Nucleus accumbens (tissue), 56 donors: ENCODE measurements around the gene CBY2.

Experiments
- DNase-seq, 56 donors: peaks; one replicate each; lab custom pipeline; 2025; lab: John Stamatoyannopoulos, UW

The CBY2 gene

GRCh38 chr13:45700971-45701900 lies 884 bp upstream of the CBY2 start:
- no peak for DNase-seq

DNA sequence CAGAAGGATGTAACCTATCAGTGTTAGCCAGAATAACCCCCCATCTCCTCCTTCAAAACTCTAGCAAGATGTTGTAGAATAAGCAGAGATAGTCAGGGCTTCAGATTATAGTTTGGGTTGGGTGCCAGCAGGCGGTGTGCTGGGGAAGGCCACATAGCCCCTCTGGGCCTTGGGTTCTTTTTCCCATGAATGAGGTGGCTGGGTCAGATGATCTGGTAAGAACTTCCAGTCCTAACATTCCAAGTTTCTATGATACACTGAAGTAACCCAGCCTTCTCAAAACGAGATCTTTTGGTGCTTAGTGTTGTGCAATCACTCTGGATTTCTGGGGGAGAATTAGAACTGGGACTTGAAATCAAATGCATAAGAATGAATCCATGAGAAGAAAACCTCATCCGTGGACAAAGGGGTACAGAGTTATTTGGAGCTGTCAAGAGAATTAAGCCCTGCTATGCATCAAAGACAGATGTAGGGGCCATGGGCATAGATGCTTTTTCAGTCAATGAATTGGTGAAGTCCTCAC lies 810 bp downstream of the CBY2 start:
- no peak for DNase-seq

- DNase-seq, result no peak
Observed at GRCh38 chr13:45704211-45704739, 2.2 kb downstream of the CBY2 start.

DNA sequence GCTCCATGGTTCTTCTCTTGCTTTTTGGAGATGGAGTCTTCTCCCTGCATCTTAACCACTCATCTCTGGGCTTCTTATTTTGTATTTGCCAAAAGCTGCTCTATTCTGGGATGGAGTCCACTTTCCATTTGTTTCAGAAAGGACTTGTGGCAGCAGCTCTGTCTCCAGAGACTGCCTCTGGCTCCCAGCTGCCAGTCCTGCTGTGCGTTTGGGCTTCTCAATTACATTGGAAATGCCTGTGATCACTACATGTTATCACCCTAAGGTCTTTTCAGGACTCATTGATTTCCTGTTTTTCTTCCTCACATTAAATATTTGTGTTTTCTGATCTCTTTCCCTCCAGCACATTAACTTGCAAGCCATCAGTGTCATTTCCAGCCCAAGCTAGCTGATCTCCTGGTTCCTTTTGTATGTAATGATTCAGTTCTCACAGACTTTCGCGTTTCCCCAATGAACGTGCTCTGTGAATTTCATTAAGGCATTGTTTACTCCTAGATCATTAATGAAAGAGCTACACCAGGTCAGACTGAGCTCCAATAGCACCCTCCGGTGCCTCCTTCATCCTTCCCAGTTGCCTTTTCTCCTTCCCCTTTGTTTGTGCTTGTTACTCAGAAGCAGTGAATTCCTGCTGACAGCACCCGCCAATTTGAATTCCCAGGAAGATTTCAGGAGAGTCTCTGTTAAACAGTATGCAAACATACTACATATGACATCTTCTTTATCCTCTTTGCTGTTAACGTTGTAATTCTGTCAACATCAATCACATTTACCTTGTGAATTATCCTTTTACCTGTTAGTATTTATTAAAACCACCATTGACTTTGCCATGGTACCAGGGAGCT lies 3.0 kb downstream of the CBY2 start:
- DNase-seq, result no peak

DNA sequence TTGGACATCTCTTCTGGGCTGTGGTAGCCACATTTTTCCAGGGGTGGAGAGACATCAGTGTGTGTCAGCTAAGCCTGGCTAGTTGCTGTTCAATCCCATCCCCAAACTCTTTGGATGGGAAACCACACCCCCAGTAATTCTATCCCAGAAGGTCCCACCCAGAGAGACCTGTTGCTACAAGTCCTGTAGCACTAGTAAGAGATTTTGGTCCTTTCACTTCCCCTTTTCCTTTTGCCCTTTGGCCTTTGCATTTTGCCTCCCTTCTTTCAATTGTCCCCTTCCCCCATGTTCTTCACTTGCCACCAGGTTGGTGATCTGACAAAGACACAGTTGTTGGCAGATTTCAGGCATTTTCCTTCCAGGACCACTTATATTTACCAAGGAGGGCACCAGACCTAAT lies 3.8 kb downstream of the CBY2 start:
- no peak for DNase-seq

- no peak for DNase-seq
Observed at GRCh38 chr13:45707516-45708100, 5.5 kb downstream of the CBY2 start.

GRCh38 chr13:45711951-45712350 lies 9.8 kb downstream of the CBY2 start:
- DNase-seq, result no peak

DNA sequence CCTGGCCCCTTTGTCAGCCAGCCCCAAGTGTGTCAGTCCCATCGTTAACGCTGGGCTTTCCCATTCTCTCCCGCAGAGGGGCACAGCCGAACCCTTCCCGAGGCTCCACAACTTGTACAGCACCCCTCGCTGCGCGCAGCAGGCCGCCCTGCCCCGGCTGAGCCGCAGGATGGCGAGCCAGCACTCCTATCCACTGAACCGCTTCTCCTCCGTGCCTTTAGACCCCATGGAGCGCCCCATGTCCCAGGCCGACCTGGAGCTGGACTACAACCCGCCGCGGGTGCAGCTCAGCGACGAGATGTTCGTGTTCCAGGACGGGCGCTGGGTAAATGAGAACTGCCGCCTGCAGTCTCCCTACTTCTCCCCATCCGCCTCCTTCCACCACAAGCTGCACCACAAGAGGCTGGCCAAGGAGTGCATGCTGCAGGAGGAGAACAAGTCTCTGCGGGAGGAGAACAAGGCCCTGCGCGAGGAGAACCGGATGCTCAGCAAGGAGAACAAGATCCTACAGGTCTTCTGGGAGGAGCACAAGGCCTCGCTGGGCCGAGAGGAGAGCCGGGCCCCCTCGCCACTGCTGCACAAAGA lies 11.1 kb downstream of the CBY2 start:
- no peak for DNase-seq

DNA sequence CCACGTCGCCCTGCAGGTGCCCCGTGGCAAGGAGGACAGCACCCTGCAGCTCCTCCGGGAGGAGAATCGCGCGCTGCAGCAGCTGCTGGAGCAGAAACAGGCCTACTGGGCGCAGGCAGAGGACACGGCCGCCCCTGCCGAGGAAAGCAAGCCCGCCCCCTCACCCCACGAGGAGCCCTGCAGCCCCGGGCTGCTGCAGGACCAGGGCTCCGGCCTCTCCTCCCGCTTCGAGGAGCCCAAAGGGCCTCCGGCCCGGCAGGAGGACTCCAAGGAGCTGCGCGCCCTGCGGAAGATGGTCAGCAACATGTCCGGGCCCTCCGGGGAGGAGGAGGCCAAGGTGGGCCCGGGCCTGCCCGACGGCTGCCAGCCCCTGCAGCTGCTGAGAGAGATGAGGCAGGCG lies 11.6 kb downstream of the CBY2 start:
- no peak for DNase-seq

- no peak for DNase-seq
Observed at GRCh38 chr13:45714170-45714569, 12.1 kb downstream of the CBY2 start.

GRCh38 chr13:45715351-45715750 lies 13.2 kb downstream of the CBY2 start:
- no peak for DNase-seq

DNA sequence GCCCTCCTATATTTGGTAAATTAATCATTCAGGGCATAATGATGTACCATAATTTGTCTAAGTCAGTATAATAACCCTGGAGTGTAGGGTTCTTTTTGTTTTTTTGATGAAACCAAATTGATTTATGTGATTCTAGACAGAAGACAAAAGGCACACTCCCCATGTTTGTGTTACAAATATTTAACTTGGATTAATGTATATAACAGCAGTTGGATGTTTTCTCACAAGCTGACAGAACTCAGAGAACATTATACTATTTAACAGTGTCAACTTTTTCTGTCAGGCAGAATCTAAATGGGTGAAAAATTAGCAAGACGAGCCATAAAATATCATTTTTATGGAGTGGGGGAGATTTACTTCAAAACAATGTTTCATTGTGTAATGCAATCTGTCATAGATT lies 15.2 kb downstream of the CBY2 start:
- no peak for DNase-seq

DNA sequence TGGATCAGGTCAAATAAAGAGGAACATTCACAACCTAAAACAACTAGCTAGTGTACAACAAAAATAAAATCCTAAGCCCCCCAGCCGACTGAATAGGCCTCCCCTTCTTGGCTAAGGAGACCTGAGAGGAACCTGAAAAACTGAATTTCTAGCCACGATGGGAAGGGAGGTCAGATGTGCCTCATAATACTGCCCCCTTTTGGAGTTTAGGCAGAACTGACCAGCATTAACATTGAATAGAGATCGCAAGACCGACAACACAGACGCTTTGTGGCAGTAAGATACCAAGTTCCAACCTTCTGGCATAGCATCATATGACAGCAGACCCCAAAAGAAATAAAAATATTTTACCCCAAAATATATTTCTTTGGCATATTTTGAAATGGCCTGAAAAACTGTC lies 15.9 kb downstream of the CBY2 start:
- DNase-seq, result peak in 1 of 56 donors; percentile 2

GRCh38 chr13:45718992-45719391 lies 16.9 kb downstream of the CBY2 start:
- no peak for DNase-seq

- no peak for DNase-seq
Observed at GRCh38 chr13:45721203-45721731, 19.1 kb downstream of the CBY2 start.

DNA sequence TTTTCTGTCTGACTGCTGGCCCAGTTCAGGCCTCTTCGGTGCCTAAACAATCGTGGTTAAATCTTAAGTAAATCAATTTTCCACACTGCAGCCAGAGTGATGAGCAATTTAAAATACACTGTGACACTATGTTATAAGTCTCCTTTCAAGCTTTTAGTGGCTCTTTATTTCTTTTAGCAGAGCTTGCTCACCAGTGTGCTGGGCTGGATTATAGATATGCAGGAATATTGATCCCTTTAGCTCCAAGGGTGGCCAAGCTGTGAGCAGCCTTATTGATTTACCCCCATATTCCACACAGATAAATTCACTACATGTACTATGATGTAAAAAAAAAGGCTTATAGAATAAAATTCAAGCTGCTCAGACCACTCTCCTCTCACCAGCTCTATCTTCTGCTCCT lies 21.7 kb downstream of the CBY2 start:
- DNase-seq, result no peak

DNA sequence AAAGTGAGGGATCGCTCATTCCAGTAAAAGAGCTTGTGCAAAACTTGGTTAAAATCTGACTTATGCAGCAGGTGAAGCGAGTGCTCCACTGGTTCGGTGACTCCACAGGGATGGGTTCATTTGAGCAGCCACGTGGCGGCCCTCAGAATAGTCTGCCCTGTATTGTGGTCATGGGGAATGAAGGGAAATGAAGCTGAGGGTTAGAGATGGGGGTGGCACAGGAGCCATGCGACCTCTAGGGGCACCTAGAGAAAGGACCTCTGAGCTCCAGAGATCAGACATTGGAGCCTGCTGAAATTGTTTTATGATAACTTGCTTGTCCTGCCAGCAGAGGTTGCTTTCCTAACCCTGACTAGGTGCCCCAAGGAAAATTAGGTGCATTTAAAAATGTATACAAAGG lies 26.6 kb downstream of the CBY2 start:
- no peak for DNase-seq

- DNase-seq, result no peak
Observed at GRCh38 chr13:45731455-45731854, 29.3 kb downstream of the CBY2 start.

GRCh38 chr13:45732916-45733315 lies 30.8 kb downstream of the CBY2 start:
- DNase-seq, result no peak

GRCh38 chr13:45733361-45733760 lies 31.2 kb downstream of the CBY2 start:
- DNase-seq, result no peak
